Mammary epithelial cell (primary cell): ENCODE data around the gene MXD3.

Experiments used
- CTCF ChIP-seq, 2 donors: IDR thresholded peaks in 1 of 2; conservative IDR thresholded peaks in 1 of 2; 2 replicates each; pipeline ENCODE4 v1.5.1; 2011 to 2012; ENCODE audit warnings: inconsistent platforms in 2 of 2, low read length in 2 of 2, mild to moderate bottlenecking in 2 of 2, control low read depth in 1 of 2, low read depth in 1 of 2; ENCODE audit not compliant: insufficient read depth in 1 of 2; ENCODE audit errors: extremely low read depth in 1 of 2
- EZH2 ChIP-seq: IDR thresholded peaks from 2 replicates; pipeline ENCODE4 v1.6.1; 2012; ENCODE audit warnings: low read length, inconsistent platforms, borderline replicate concordance

GRCh38 chr5:177306674-177307543, 4.8 kb downstream of the MXD3 start:
- TF ChIP-seq CTCF (conservative IDR thresholded peaks at IDR 0.05 in 1 of 2, IDR thresholded peaks at IDR 0.05 in 1 of 2; ENCODE audit: extremely low read depth in 1 of 2, insufficient read depth in 1 of 2, low read depth in 1 of 2, low read length in 2 of 2) (no peak), EZH2 (no peak)
